Neutrophil (primary cell): ENCODE results near the gene GET4.

Experiments used
- H3K27ac ChIP-seq: fragments of 200-600 bp; sonication (generic); 2 replicates; pipeline ENCODE4 v1.5.1; 2016; ENCODE audit warnings: mild to moderate bottlenecking, moderate library complexity
- H3K27me3 ChIP-seq: fragments of 200-600 bp; sonication (generic); 2 replicates; pipeline ENCODE4 v1.6.0; 2016; ENCODE audit warnings: mild to moderate bottlenecking
- H3K36me3 ChIP-seq: fragments of 200-600 bp; sonication (generic); 2 replicates; pipeline ENCODE4 v1.5.1; 2017
- H3K4me1 ChIP-seq, 2 experiments: fragments of 200-600 bp in 1 of 2; sonication (generic) in 1 of 2; 1 replicate in 1 of 2; 2 replicates in 1 of 2; pipeline versions ENCODE4 v1.5.1 to v1.6.1; 2013 to 2016; ENCODE audit warnings: low read depth in 1 of 2, low read length in 1 of 2, mild to moderate bottlenecking in 1 of 2, moderate library complexity in 1 of 2; ENCODE audit not compliant: control insufficient read depth in 1 of 2, insufficient read depth in 1 of 2
- H3K4me3 ChIP-seq, 2 experiments: fragments of 200-600 bp in 1 of 2; sonication (generic) in 1 of 2; 1 replicate in 1 of 2; 2 replicates in 1 of 2; pipeline ENCODE4 v1.5.1; 2013 to 2016; ENCODE audit warnings: low read depth in 1 of 2, low read length in 1 of 2, mild to moderate bottlenecking in 1 of 2, moderate library complexity in 1 of 2
- H3K9me3 ChIP-seq: fragments of 200-600 bp; sonication (generic); 2 replicates; pipeline ENCODE4 v1.5.1; 2016
- CTCF ChIP-seq: fragments of 200-600 bp; sonication (generic); IDR thresholded peaks from 2 replicates; pipeline ENCODE4 v1.5.1; 2016; ENCODE audit warnings: antibody characterized with exemption

The GET4 gene

GRCh38 chr7:835485-836401 is 40.6 kb upstream of the GET4 start:
- TF ChIP-seq CTCF, result no peak
- Histone ChIP-seq H3K4me3 (no peak overlapping the region), H3K9me3 (no peaks in the 10 kb centered on the region), H3K4me1 (no peaks in the 10 kb centered on the region), H3K36me3 (no peaks in the 10 kb centered on the region), H3K27ac (no peak overlapping the region), H3K27me3 (peaks cover 47% of the 10 kb centered on the region)

DNA sequence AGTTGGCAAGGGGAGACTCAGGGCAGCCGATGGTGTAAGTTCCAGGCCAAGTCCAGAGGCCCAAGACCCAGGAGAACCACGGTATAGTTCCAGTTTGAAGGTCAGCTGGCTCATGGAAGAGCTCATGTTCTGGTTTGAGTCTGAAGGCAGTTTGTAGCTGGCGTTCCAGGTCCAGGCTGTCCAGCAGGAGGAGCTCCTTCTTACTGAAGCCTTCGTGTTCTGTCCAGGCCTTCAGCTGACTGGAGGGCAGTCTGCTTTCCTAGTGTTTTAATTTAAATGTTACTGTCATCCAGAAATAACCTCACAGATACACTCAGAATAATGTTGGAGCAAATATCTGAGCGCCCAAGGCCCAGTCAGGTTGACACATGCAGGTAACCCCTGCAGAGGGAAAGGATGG is 39.9 kb upstream of the GET4 start:
- no peak overlapping the region for H3K4me3 ChIP-seq

DNA sequence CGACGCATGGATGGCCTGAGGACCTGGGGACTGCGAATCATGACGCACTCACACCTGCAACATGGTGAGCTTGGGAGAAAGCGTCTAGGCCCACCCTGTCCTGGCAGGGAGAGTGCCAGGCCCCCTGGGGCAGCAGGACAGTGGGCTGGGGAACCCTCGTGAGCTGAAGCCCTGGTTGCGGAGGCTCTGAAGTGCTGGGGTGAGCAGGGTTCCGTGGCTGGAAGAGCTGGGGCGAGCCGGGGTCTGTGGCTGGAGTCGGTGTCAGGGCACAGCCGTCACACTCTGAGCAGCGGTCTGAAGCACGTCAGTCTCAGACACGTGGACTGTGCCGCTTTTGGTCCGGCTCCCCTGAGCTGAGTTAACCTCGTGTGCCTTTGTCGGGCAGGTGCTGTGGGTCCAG is 39.4 kb upstream of the GET4 start:
- no peak overlapping the region for H3K4me3 ChIP-seq
- H3K27me3 ChIP-seq, result peaks cover 36% of the 10 kb centered on the region
- no peaks in the 10 kb centered on the region for H3K9me3 ChIP-seq
- no peak for TF ChIP-seq CTCF
- no peaks in the 10 kb centered on the region for H3K4me1 ChIP-seq
- H3K27ac ChIP-seq, result no peak overlapping the region
- H3K36me3 ChIP-seq, result no peaks in the 10 kb centered on the region

More for the DNA sequence above, 39.9 kb upstream of the GET4 start:
- no peaks in the 10 kb centered on the region for H3K36me3 ChIP-seq
- TF ChIP-seq CTCF, result no peak
- H3K27ac ChIP-seq, result no peak overlapping the region
- no peaks in the 10 kb centered on the region for H3K9me3 ChIP-seq
- peaks cover 42% of the 10 kb centered on the region for H3K27me3 ChIP-seq
- no peaks in the 10 kb centered on the region for H3K4me1 ChIP-seq

DNA sequence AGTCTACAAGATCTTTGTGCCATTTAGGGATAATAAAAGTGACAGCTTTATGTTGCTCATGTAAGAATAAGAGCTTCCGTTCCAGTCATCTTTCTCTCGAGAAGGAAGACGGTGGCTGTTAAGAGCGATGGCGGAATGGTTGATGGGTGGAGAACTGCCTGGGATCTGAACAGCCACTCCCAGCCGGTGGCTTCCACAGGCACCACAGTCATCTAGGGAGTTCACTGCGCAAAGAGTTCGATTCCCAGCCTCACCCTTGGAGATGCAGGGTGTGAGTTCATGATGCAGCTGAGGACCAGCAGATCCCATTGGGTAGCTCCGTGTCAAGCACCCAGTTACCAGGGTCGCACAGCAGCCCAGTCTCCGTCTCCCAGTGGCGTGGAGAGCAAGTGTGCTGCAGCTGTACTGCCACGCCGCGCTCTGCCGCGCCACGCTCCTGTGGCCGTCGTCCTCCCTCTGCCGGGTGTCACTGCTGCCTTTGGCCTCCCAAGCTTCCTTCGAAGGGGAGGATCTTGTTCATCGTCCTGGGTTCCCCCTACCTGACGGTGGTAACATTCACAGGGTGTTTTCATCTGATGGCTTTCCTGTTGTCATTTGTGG is 36.3 kb upstream of the GET4 start:
- Histone ChIP-seq H3K27me3 (peaks cover 11% of the 10 kb centered on the region), H3K4me3 (no peak overlapping the region), H3K36me3 (no peaks in the 10 kb centered on the region), H3K27ac (no peak overlapping the region), H3K4me1 (no peaks in the 10 kb centered on the region), H3K9me3 (no peaks in the 10 kb centered on the region)
- TF ChIP-seq CTCF, result no peak

DNA sequence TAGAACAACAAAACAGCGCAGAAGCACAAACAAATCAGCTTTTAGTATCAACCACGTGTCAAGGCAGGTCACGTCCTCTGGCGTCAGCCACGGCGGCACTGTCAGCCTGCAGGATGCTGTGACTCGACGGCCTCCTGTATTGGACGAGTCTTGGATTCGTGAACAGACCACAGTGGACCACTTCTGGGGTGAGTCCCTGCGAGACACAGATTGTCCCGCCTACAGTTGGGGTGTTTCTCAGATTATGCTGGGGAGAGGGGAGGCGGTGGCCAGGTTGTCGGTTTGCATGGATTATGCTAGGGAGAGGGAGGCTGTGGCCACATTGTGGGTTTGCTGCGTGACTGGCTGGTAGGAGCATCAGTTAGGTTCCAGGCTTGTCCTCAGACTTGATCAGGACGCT is 34.4 kb upstream of the GET4 start:
- Histone ChIP-seq H3K36me3 (no peaks in the 10 kb centered on the region), H3K9me3 (no peaks in the 10 kb centered on the region), H3K27me3 (no peaks in the 10 kb centered on the region), H3K27ac (no peak overlapping the region), H3K4me1 (no peaks in the 10 kb centered on the region), H3K4me3 (no peak overlapping the region)
- TF ChIP-seq CTCF, result no peak
